Lower leg skin (tissue), 3 donors: ENCODE measurements around the gene ACVR1.

Experiments used
- POLR2A ChIP-seq, 2 donors: fragments of 450-650 bp; IDR thresholded peaks; one replicate each; pipeline ENCODE4 v1.6.1; 2016 to 2017; ENCODE audit warnings: antibody characterized with exemption in 2 of 2, mild to moderate bottlenecking in 1 of 2, moderate library complexity in 1 of 2
- TF ChIP-seq, protein P1 (sequence below), 3 donors: fragments of 450-650 bp; IDR thresholded peaks; one replicate each; pipeline ENCODE4 v1.5.1; 2016; ENCODE audit warnings: antibody characterized with exemption in 3 of 3, mild to moderate bottlenecking in 3 of 3, moderate library complexity in 2 of 3

GRCh38 chr2:157692768-157693167 lies 183.4 kb downstream of the ACVR1 start:
- TF ChIP-seq, protein P1, sequence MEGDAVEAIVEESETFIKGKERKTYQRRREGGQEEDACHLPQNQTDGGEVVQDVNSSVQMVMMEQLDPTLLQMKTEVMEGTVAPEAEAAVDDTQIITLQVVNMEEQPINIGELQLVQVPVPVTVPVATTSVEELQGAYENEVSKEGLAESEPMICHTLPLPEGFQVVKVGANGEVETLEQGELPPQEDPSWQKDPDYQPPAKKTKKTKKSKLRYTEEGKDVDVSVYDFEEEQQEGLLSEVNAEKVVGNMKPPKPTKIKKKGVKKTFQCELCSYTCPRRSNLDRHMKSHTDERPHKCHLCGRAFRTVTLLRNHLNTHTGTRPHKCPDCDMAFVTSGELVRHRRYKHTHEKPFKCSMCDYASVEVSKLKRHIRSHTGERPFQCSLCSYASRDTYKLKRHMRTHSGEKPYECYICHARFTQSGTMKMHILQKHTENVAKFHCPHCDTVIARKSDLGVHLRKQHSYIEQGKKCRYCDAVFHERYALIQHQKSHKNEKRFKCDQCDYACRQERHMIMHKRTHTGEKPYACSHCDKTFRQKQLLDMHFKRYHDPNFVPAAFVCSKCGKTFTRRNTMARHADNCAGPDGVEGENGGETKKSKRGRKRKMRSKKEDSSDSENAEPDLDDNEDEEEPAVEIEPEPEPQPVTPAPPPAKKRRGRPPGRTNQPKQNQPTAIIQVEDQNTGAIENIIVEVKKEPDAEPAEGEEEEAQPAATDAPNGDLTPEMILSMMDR (IDR thresholded peaks at IDR 0.05) = no peak
- TF ChIP-seq POLR2A (IDR thresholded peaks at IDR 0.05) = no peak
